Stimulated activated naive CD8-positive, alpha-beta T cell treated with anti-CD3 and anti-CD28 coated beads, Interleukin-15, Interleukin-2, amounts not matched to agents 100 U/mL and 50 U/mL, for 24 hours (primary cell): Measurements from ENCODE around the gene OPCML.

ENCODE experiments used
- ATAC-seq: fragments of 150-1000 bp; cut with Tn5 transposase; one replicate; pipeline ENCODE4 v1.10.0; 2021
- DNase-seq: peaks from one replicate; pipeline ENCODE4 v3.0.0; 2021

Gene OPCML

DNA sequence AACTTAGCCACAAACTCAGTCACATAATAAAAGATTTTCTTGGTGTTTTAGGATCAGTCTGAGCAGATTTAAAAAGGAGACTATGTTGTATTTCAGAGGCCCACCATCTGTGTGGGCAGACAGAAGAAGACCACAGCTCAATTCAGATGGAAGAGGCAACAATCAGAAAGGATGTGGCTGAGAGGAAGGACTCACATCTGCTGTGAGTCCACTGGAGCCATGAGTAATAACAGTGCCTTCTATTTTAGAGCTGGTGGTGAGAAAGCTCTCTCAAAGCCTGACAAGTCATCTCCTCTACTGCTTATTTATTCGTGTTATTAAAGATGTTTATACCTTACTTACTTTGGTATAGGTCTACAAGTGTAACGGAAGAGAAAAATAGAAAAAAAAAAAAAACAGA, 357.2 kb downstream of the OPCML start:
- no peak for DNase-seq
- ATAC-seq = no peak

DNA sequence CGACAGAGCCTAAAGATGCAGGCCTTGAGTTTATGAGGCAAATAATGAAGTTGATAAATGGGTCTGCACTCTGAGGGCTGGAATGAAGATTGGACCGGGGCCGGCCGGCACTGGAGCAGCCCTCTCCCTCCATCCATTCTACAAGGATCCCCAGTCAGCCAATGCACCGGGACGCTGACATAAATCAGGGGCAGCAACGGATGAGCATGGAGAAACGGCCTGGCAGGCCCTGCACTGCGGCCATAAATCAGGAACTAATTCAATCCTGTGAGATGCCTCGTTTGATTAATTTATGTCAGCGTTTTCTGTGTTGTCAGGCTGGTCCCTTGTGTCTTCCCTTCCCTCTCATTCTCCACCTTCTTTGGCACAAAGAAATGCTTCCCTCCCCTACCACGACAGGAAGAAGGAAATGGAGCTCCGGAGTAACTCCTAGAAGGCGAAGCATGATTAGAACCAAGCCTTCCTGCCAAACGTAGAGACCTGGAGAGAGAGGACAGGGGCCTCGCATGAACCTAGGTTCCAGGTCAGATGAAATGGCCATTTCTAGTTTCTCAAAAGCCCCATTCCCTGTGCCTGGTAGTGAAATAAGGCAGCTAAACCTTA, 358.4 kb downstream of the OPCML start:
- ATAC-seq = no peak

DNA sequence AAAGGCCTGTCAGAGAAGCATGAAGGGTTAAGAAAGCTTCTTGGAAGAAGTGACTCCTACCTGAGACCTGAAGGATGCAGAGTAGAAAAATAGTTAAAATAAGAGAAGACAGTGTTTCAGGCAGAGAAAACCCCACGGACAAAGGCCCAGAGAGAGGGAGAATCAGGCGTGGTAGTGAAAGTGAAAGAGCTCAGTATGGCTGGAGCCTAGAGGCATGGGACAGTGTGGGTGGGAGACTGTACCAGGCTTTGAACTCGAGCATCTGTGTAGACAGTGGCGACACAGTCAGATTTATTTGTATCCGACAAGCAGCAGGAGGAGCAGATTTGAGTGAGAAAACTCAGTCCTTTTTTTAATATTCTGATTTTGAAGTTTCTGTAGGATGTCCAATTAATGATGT, 360.0 kb downstream of the OPCML start:
- DNase-seq = no peak
- ATAC-seq = no peak

More for the DNA sequence above, 358.4 kb downstream of the OPCML start:
- DNase-seq = no peak

DNA sequence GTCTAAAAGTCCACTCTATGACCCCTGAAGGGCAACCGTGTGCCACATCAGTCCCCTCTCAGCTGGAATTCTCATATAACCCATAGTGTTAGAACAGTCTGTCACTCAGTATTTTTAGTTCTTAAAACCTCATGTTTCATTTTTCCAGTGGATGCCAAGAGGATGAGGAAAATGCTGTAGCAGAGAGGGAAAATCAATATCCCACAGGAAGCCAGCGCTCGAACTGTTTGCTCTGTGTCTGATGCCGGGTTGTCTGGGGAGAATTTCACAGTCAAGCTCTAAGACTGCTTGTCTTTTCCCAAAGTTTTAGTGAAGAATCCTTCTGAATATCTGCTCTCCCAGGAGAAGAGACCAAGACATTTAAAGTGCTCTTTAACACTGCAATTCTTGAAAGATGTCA, 360.9 kb downstream of the OPCML start:
- ATAC-seq = no peak
- no peak for DNase-seq

DNA sequence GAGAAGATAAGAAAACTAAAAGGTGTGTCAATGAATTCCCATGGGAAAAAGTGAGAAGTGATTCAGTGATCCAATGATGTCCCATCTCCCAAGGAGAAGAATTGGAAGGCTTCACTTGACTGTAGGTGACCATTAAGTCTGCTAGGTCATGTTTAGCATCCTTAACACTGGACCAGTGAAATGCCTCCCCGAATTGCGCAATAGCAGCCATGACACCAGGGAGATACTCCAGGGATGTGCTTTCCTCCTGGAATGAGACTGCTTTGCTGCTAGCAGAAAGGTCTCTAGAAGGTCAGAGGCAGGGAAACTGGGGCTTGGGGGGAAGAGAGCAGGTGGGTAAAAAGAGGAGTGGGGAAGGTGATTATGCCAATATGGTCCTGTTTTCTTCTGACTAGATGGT, 364.3 kb downstream of the OPCML start:
- no peak for DNase-seq
- no peak for ATAC-seq

DNA sequence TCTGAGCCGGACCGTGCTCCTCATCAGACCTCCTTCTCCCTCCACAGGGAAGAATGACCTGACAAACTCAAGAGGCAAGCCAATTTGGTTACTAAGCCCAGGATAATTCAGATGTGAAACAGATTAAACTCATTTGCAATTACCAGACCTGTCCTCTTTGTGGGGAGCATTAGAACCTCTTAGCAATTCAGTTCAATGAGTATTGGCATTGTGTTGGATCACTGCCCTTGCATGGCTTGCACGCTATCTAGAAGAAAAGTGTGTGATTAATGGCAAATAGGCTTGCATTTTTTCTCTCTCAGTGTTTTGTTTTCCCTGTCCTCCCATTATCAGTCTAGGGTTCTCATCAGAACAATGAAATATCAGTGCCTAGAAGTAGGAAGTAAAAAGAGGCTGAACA, 365.6 kb downstream of the OPCML start:
- ATAC-seq (no peak), DNase-seq (no peak)

DNA sequence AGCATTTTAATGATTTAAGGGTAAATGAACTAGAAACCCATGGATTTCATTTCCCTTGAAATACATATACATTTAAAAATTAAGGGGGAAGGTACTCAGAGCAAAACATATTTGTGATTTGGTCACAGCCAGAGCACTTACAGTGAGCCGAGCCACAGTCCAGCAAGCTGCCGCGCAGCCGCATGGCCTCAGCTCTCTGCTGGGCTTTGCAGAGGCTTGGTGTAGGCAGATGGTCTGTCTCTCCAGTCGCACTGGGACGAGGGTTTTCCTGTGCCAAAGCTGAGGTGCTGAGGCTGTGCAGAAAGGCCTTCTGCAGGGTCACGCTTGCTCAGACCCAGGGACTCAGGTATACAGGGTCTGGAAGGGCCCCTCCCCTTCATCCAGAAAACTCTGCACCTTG, 367.3 kb downstream of the OPCML start:
- DNase-seq (no peak), ATAC-seq (no peak)

DNA sequence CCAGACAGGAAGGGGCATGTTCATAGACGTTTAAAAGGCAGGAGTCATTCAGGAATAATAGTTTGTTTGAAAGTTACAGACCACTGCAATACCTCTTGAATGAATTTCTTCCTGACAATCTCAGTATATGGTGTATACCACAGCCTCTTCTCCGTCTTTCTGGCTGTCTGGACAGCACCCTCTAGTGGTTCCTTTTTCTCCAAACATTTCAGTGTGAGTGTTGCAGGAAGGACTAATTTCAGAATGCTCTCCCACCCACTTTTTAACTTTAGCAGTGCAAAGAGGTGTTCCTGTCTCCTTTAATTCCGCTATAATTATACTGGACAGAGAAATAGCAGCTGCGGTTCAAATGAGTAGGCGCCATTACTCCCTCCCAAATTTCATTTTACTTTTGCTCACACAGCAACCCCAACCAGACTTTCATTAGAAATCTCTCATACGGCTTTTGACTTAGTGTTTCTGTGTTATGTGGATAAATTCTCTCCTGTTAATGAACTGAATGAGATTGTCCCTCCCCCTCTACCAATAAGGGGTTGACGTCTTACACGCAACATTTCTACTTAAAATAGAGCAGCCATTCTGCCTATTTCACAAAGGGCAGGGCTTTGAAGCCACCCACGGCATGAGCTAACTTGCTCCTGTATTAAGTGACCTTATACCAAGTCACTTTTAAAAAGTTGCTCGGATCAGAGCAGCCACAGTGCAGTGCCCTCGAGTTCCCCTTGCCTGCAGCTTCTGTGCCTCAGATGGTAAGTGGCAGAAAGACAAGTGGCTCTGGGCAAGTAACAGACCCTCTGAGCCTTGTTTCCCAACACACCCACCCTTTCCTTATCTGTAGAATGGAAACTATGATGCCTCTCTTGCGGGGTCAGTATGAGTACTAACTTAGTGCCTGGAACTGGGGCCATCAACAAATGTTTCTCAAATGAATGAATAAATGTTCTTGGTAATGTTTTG, 368.6 kb downstream of the OPCML start:
- DNase-seq = no peak
- ATAC-seq = no peak

DNA sequence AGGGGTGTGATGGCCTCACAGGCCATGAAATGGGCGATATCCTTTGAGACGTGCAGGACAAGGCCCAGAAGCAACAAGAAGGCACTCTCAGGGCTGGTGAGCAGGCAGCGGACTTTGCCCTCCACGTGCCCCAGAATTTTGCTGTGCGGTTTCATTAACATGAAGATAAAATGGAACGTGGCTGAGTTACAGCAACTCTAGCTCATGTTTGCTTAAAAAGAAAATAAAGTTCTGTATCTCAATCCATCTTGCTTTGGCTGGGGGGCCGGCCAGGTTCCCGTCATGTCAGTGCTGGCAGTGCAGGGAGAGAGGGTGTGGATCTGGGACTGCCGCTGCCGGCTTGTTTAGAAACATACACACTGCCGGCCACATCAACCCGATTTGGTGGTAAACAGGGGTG, 370.1 kb downstream of the OPCML start:
- DNase-seq (no peak), ATAC-seq (no peak)

DNA sequence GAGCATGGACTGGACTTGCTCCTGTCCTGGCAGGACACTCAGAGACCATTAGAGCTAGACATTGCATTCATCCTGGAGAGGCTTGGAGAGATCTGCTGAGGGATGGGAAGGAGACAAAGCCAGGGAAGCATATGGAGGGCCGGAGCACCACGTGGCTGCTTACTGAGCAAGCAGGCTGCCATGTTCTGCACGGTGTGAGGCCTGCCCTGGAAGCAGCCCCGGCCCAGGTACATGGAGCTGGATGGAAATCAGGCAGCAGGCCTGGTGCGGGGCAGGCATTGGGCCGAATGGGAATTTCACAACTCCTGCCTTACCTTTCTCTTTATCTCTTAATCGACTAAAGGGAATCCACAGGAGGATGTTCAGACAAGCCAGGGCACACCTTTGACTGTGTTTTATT, 371.5 kb downstream of the OPCML start:
- no peak for DNase-seq
- no peak for ATAC-seq

DNA sequence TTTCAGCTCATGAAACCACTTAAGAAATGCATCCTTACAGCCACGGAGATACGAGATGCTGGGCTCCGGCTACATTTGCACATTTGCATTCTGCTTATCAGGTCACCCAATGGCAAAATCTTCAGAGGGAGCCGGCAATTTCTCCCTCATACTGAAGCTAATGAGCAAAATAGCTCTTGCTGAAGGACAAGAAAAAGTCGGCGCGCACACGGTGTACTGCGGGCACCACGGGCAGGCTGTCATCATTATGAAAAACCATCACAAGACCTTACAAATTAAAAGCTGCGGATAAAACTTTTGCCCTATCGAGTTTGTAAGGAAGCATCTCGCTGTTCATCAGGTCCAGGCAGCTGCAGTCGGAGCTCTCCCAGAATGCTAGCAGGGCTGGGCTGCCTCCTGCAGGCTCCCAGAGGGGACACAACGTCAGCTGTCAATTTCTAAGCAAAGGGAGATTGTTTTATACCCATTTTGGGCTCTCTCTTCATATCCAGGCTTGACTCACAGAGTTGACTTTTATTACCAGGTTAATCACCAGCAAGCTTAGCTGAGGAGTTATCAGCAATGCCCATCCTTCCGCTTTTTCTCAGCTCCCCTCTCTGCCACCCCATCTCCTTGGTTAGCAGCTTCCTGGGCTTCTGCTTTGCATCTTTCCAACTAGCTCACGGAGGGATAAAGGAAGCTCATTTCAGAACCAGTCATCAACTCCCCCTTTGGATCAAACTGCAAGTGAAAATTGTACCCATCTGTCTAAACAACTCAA, 375.1 kb downstream of the OPCML start:
- ATAC-seq = no peak
- DNase-seq = no peak

DNA sequence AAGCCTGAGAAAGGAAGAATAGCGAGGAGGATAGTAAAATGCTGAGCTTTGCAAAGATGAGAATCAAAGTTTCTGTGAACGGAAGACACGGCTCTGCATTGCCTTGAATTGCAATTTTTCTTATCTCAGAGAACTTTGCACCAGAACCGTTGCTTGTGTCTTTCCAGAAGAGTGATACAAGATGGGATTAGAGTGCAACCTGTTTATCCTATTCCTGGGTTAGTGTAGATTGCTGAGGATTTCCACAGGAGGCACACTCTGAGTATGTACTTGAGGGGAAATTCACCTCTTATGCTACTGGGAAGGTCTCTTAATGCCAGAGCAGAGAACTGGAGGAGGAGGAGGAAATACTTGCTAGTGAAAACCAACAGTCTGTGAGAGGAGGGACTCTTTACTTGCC, 377.5 kb downstream of the OPCML start:
- ATAC-seq (no peak), DNase-seq (no peak)

DNA sequence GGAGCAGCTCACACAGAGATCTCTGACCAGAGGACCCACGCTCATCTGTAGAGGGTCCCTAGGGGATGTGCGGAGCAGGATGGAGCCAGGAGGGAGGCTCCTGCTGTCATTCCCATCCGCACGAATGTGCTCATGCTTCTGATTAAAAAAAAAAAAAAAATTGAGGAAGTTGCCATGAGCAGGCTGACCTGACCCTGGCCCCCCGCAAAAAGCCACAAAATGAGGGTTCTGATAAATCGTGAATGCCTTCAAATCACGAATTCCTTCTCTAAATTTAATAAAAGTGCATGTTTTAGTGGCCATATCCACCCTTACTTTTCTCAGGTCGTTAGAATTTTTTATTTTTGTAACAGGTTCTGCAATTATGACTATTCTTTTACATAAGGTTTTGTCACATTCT, 378.2 kb downstream of the OPCML start:
- DNase-seq (no peak), ATAC-seq (no peak)

DNA sequence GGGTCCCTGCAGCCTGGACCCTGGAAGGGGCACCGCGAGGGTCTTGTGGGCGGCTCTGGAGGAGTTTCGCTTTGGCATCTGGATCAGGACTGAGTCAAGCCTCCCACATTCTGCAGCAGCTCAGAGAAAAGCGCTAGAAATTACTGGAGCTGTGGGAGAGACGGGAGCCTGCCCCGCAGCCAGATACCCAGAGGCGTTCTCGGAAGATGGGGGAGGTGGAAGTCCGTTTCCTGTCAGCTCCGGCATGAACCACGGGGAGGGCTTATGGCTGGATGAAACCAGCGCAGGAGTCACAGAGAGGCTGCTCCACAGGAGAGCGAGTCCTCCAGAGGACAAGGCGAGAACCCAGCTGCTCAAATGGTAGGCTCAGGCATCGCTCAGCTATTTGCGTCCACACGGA, 379.3 kb downstream of the OPCML start:
- ATAC-seq (no peak), DNase-seq (no peak)

DNA sequence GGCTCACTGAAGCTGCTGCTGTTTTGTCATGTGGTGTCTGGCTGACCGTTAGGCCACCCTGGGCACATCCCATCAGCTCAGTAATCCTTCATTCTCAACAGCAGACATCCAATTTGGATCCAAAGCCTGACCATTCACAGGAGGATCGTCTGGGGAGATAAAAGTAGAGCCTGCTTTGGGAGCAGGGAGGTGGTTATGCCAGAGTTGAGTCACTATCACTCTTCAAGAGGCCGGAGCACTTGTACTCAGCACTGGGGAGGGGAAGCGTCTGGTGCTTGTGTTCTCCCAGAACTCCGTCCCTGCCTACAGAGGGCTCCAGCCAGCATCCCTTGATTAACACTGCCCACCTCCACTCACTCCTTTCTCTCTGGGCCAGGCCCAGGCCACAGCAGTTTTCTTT, 382.6 kb downstream of the OPCML start:
- ATAC-seq (no peak), DNase-seq (no peak)

DNA sequence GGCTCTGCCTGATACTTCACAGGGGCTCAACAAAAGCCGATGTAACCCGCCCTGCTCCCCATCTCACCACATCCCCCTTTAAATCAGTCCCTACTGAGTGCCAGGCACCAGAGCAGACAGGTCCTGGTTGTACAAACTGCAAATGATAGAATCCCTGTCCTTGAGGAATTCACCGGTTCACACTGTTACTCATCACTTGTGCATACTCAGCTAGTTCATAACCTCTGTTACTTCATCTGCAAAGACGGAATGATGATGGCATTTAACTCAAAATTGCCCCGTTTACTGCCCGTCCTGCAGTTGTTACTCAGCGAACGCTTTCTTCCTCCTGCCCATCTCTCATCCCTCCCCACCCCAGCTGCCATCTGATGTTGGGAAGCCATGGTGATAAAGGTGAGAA, 384.7 kb downstream of the OPCML start:
- no peak for ATAC-seq
- no peak for DNase-seq

DNA sequence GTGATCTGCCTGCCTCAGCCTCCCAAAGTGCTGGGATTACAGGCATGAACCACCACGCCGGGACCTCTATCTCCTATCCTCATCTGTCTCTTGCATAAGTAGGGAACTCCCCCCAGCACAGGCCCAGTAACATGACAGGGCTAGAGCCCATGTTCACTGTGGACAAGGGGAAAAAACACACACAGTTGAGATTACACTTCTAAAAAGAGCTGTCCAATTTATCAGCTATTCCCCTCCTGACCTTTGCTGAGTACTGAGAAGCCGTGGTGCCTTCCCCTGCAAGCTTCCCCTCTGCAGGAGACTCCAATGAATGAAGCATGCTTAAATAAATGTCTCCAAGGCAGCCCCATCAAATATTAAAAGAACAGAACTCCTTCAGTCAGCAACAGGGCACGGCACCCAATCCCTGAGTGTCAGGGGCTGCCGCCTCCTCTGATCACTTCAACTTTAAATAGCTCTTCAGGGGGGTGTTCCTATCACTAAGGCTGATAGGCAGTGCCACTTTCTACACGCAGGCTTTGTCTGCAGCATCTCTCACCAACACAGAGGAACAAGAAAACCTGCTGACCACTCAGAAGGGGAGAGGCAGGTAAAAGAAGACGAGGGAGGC, 385.5 kb downstream of the OPCML start:
- DNase-seq (no peak), ATAC-seq (no peak)

DNA sequence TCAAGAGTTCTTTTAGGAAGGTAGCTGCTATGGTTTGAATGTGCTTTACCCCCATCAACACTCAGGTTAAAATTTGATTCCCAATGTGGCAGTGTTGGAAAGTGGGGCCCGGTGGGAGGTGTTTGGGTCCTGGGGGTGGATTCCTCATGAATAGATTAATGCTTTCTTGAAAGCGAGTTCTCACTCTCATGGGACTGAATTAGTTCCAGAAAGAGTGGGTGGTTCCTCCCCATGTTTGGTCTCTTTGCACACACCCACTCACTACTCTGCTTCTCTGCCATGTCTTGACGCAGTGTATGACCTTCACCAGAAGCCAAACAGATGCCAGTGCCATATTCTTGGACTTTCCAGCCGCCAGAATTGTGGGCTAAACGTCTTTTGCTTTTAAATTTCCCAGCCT, 394.4 kb downstream of the OPCML start:
- ATAC-seq = no peak
- no peak for DNase-seq

DNA sequence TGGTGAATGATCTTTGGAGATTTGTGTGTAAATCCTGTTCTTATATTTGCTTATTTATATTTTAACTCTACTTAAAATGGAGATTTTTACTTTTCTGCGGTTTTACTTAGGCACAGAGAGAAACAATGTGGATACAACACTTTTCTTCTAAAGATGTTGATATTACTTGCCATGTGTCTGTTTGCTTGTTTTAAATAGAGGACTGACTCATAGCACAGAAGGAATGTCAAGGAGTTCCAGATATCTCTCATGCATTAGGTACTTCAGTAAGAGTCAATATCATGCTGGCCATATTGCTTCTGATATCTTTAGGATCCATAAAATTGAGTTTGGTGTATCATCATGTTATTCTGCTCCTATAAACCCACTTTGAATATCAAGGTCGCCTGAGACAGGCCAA, 395.0 kb downstream of the OPCML start:
- ATAC-seq (no peak), DNase-seq (no peak)

DNA sequence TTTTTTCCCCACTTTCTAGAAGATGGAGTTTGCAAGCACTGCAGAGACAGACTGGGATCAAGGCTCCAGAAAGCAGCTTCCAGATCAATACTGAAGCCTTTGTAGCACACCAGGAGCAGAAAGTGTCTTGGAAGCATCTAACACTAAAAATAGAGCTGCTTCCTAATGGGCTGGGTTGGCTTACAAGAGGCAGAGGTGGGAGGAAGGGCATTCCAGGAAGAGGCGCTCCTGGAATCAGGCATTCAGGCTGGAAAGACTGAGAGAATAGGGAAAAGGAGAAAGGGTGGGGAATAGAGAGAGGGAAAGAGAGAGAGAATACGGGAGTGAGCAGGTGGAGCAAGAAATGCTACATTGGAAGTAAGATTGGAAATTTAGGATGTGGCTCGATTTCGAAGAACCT, 395.9 kb downstream of the OPCML start:
- ATAC-seq (no peak), DNase-seq (no peak)

DNA sequence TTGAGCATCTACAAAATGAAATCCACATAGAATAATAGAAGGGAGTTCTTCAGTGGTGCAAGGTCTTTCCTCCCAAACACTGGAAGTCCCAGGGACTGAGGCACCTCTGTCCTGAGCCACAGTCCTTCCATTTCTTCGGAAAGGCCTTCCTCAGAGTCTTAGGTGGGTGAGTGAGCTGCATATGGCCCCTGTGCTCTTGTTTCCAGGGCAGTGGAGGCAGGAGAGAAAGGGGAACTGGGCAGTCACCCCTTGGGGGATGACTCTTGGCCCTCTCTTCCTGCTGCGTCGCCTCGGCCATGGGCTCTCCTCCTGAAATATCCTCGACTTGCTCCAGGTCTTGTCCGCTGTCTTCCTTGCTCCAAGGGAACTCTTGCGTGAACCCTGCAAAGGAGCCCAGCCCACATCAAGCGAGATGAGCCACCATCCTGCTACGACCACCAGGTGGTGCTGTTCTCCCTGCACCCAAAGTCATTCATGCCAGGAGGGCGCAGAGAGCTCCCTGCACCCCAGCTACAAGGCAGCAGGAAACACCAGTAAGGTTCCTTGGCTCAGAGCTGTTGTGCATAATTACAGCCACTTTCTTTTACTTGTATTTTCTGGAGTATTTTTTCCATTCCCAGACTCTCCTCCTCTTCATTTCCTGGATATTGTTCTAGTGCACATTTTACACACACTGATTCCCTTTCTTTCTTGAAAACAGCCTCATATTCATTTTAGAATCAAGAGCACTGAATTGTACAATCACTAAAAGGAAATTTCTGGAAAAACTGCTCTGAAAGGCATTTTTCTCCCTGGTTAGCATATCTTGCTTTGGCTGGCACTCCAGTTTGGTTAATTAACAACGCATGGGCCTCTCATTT, 397.8 kb downstream of the OPCML start:
- ATAC-seq (no peak), DNase-seq (peak; percentile 55)

DNA sequence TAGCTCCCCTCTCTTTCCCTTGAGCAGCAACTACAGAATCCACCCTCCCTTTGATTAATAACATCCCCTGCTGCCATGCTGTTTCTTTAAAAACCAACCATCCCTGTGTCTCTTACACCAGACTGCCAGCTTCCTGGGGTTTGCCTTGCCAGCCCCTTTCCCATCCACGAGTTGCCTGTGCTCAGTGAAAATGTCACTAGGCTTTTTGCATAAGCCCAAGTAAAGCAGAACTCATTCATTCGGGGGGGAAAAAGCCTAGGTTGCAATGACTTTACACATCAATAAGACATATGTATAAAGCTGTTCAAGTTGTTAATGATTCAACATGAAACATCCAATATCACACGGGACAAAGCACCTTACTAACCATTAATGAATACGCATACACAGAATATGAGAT, 398.7 kb downstream of the OPCML start:
- ATAC-seq (no peak), DNase-seq (no peak)
